Measurements from ENCODE around the gene TRIM66.

DNA sequence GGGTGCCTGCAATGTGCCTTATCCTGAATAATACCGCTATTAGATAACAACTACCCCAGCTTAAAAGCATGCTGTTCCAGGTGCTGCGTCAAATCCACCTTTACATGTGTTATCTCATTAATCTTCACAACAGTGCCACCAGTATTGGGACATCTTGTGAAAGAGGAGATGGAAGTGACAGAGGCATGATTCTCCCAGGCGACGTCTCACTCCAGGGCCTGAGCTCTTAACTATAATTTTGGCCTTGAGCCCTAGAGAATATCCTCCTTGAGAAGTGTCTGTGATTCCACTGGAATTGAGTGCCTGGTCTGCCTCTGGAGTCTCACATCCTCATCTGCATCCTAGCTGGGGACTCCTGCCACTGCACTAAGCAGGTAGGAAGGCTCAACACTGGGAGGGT, 43.9 kb upstream of the TRIM66 start:
- TF ChIP-seq, protein P1, sequence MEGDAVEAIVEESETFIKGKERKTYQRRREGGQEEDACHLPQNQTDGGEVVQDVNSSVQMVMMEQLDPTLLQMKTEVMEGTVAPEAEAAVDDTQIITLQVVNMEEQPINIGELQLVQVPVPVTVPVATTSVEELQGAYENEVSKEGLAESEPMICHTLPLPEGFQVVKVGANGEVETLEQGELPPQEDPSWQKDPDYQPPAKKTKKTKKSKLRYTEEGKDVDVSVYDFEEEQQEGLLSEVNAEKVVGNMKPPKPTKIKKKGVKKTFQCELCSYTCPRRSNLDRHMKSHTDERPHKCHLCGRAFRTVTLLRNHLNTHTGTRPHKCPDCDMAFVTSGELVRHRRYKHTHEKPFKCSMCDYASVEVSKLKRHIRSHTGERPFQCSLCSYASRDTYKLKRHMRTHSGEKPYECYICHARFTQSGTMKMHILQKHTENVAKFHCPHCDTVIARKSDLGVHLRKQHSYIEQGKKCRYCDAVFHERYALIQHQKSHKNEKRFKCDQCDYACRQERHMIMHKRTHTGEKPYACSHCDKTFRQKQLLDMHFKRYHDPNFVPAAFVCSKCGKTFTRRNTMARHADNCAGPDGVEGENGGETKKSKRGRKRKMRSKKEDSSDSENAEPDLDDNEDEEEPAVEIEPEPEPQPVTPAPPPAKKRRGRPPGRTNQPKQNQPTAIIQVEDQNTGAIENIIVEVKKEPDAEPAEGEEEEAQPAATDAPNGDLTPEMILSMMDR (conservative IDR thresholded peaks at IDR 0.05; ENCODE audit: low read length): no peak
- no peak for TF ChIP-seq EZH2phosphoT487 (IDR thresholded peaks at IDR 0.05; ENCODE audit: borderline replicate concordance, low read depth, low read length)
